ENCODE results near the gene ANGPT4.
"Not testable (repeated sequence)": the region's sequence is repeated elsewhere in the genome, so short reads cannot be mapped to it uniquely, and the experiment has no call there.

The ANGPT4 gene

DNA sequence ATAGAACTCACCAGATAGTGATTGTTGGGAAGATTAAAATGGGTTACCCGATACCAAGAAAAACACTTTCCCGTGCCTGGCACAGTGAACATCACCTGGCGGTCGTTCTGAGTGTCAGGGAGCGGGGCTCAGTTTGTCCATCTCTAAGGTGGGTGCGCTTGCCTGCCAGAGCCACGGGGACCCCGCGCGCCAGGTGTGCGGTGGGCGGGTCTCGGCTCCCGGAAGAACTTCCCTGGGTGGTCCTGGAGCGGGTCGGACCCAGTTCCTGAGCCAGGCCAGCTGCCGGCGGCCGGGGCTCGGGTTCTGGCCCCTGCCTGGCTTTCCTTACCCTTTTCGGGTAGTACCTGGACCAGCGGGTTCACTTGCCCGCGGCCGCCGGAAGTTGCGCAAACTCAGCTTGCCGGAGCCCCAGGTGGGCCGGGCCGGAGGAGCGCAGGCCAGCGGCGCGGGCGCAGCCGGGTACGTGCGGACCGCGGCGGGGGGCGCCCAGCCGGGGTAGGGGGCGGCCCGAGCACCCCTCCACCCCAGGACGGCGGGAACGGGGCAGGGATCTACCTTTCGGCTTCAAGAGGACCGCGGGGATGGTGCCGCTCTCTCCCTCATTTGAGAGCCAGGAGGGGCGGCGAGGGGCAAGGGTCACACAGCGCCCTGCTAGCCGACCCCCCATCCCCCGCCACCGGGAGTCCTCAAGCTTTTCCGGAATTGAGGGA is 75.1 kb downstream of the ANGPT4 start:
- DNase-seq, result peak; percentile 50

DNA sequence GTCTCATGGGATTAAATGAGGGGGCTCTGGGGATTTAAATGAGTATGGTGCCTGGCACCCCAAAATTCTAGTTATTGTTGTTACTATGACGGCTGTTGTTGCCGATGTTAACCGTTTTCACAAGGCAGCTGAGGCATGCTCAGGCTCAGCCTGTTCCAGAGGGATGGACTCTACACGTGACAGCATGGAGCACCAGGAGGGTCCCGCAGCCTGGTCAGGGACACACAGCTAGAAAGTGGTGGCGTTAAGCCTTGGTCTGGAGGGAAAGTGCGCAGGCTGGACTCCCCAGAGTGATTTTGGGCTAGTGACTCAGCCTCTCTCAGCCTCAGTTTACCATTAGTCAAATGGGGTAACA is 75.7 kb downstream of the ANGPT4 start:
- DNase-seq, result no peak

DNA sequence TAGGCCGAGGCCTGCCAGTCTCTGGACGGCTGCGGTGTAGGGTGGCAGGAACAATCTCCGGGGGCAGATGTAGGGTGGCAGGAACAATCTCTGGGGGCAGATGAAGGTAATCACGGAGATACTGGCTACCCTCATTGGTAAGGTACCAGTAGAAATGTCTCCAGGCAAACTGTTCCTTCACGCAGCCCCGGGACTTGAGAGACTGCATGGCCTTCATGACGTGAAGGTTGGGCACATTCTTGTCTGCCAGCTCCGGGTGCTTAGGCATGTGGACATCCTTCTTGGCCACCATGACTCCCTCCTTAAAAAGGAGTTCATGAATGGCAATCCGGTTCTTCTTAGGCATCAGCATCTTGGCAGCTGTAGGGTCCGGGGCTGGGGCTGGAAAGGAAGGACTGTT is 76.5 kb downstream of the ANGPT4 start:
- no peak for DNase-seq

- no peak for DNase-seq
Observed at GRCh38 chr20:839015-839414, 77.1 kb downstream of the ANGPT4 start.

DNA sequence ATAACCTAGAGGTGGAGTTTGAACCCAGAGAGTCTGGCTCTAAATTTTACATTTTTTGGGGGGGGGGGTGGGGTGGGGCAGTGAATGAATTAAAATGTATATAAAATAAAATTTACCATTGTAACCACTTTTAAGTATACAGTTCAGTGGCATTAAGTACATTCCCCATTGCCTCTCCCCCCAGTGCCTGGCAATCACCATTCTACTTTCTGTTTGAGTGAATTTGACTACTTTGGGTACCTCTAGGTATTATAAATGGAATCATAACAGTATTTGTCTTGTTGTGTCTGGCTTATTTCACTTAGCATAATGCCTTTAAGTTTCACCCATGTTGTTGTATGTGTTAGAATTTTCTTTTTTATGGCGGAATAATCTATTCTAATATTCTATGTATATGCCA is 79.9 kb downstream of the ANGPT4 start:
- no peak for DNase-seq

- peak; percentile 50 for DNase-seq
Observed at GRCh38 chr20:835608-836045, 80.5 kb downstream of the ANGPT4 start.

- DNase-seq, result no peak
Observed at GRCh38 chr20:834151-834746, 81.9 kb downstream of the ANGPT4 start.

GRCh38 chr20:833450-834150 is 82.5 kb downstream of the ANGPT4 start, which contains the start of gene FAM110A:
Gene FAM110A (plus strand): TSS chr20:833715. CDS start chr20:844805, 11,090 bp downstream.
- peak; percentile 96 for DNase-seq

DNA sequence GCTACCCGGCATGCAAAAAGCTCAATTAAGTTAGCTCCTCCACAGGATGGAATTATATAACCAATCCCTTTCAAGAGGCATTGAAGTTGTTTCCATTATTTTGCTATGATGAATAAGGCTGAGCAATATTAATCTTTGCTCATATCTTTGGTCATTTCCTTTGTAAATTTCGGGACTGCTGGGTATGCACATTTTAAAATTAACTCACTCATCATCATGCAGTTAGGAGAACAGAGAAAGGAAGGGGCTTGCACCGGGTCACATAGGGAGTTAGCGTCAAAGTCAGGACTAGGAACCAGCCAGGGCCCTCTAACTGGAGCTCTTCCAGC is 83.0 kb downstream of the ANGPT4 start:
- no peak for DNase-seq

DNA sequence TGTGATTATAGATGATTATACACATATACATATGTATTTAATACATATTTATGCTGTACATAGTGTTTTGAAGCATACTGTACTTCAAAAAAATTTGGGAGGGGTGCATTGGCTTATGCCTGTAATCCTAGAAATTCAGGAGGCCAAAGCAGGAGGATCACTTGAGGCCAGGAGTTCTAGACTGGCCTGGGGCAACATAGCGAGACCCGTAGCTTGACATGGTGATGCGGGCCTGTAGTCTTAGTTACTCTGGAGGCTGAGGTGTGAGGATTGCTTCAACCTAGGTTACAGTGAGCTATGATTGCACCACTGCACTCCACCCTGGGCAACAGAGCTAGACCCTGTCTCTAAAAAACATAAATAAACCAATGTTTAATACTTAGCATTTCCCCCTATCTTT is 84.2 kb downstream of the ANGPT4 start:
- DNase-seq, result no peak

- DNase-seq, result no peak
Observed at GRCh38 chr20:831251-831650, 84.9 kb downstream of the ANGPT4 start.

- no peak for DNase-seq
Observed at GRCh38 chr20:830011-830521, 86.1 kb downstream of the ANGPT4 start.

DNA sequence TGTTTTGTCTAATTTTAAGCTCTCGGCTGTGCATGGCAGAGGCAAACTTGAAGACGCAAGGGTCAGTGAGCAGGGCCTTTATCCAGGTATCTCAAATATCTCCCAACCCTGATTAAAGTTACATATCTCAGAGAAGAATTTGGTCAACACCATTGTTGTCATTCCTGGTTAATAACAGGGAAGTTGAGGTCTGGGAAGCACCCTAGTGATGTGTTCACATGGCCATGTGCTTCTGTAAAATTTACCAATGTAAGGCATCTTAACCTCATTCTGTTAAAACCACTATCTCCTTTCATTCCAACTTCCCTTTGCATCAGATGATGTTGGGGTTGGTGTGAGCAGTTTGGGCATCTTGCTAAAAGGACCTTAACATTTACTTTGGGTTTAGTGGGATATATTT is 86.6 kb downstream of the ANGPT4 start:
- DNase-seq, result no peak

- DNase-seq, result no peak
Observed at GRCh38 chr20:828987-829386, 87.1 kb downstream of the ANGPT4 start.

GRCh38 chr20:827981-828380 is 88.2 kb downstream of the ANGPT4 start:
- not testable (repeated sequence) for DNase-seq

GRCh38 chr20:826695-827323 is 89.3 kb downstream of the ANGPT4 start:
- DNase-seq, result no peak

GRCh38 chr20:825710-826421 is 90.3 kb downstream of the ANGPT4 start:
- DNase-seq, result no peak

DNA sequence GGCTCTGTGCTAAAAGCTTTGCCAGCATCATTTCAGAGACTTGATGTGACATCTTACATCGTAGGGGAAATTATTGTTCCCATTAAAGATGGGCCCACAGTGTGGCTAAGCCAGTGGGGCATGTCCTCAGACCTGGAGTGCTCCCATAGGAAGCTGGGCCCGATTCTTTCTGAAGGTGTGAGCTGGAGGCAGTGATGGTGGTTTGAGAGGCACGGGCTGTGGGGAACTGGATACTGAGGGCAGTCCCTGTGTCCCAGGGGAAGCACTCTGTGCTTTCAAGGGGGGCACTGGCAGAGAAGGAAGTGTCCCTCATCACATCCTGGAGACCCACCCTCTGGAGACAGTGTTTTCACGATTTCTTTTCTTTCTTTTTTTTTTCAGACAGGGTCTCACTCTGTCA is 91.2 kb downstream of the ANGPT4 start:
- DNase-seq, result no peak

DNA sequence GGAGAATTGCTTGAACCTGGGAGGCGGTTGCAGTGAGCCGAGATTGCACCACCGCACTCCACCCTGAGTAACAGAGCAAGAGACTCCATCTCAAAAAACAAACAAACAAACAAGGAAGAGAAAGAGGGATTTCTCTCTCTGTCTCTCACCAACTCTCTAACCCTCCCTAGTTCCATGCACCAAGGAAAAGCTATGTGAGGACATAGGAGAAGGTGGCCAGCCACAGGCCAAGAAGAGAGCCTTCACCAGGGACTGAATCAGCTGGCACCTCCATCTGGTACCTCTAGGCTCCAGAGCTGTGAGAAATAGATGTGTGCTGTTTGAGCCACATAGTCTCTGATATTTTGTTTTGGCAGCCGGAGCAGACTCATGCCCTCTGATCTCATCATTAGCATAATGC is 91.6 kb downstream of the ANGPT4 start:
- no peak for DNase-seq

DNA sequence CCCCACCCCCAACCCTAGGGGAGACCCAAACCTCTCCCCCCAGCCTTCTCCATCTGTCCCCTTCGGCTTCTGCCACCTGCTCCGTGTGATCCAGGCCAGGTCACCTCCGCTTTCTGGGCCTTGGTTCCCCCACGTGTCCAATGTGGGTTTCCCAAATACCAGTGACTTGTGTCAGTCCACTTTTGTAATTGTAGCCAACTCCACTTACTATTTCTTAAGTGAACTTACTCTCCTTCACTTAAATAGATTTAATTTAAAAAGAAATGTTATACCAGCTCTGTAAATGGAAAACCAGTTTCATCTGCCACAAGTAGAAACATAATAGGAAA is 92.6 kb downstream of the ANGPT4 start:
- DNase-seq, result no peak

GRCh38 chr20:822651-823573 is 93.2 kb downstream of the ANGPT4 start:
- no peak for DNase-seq

DNA sequence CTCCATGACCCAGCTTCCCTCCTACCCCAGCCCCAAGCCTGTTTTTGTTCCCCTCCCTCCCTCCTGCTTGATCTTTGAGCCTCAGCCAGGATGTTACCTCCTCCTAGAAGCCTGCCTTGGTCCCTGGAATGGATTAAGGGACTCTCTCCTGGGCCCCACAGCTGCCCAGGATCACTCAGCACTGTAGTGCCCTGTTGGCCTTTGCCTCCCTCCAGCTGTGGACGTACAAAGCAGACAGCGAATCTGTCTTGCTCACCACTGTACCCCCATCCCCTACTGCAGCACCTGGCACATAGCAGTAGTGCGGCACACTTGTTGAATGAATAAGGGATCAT is 94.4 kb downstream of the ANGPT4 start:
- DNase-seq, result no peak

Measured in stimulated activated CD4-positive, alpha-beta T cell treated with anti-CD3 and anti-CD28 coated beads, Interleukin-15, amount 100 ng/mL, for 24 hours (primary cell).